Transverse colon (tissue), 3 donors: ENCODE results near the gene CACNA1A.

Experiments
- CTCF ChIP-seq, 5 experiments: fragments of 200-600 bp in 3 of 5; fragments of 450-650 bp in 2 of 5; sonication (generic) in 3 of 5; IDR thresholded peaks; 1 replicate in 2 of 5; 2 replicates in 3 of 5; pipeline ENCODE4 v1.5.1; 2016 to 2017; ENCODE audit warnings: antibody characterized with exemption in 5 of 5, inconsistent platforms in 3 of 5, mild to moderate bottlenecking in 2 of 5, moderate library complexity in 1 of 5
- EP300 ChIP-seq: sonication (generic); formaldehyde crosslinking; IDR thresholded peaks from one replicate; pipeline ENCODE4 v1.6.1; 2017; ENCODE audit warnings: antibody characterized with exemption, low read depth

- TF ChIP-seq CTCF (IDR thresholded peaks at IDR 0.05) (no peak), EP300 (no peak)
Observed at GRCh38 chr19:13342672-13343071, 163.6 kb downstream of the CACNA1A start.
